Transverse colon (tissue), 3 donors: ENCODE data around the gene COX7C.
"Not testable (repeated sequence)": the region's sequence is repeated elsewhere in the genome, so short reads cannot be mapped to it uniquely, and the experiment has no call there.

Experiments
- CTCF ChIP-seq, 5 experiments: fragments of 200-600 bp in 3 of 5; fragments of 450-650 bp in 2 of 5; sonication (generic) in 3 of 5; IDR thresholded peaks; 1 replicate in 2 of 5; 2 replicates in 3 of 5; pipeline ENCODE4 v1.5.1; 2016 to 2017; ENCODE audit warnings: antibody characterized with exemption in 5 of 5, inconsistent platforms in 3 of 5, mild to moderate bottlenecking in 2 of 5, moderate library complexity in 1 of 5
- EP300 ChIP-seq: sonication (generic); formaldehyde crosslinking; IDR thresholded peaks from one replicate; pipeline ENCODE4 v1.6.1; 2017; ENCODE audit warnings: antibody characterized with exemption, low read depth
- POLR2A ChIP-seq: fragments of 450-650 bp; IDR thresholded peaks from one replicate; pipeline ENCODE4 v1.6.1; 2016; ENCODE audit warnings: antibody characterized with exemption, mild to moderate bottlenecking, moderate library complexity

GRCh38 chr5:86660771-86661170 lies 43.0 kb downstream of the COX7C start:
- not testable (repeated sequence) for TF ChIP-seq POLR2A; CTCF (IDR thresholded peaks at IDR 0.05); EP300
